ENCODE data around the gene ISL2.

The ISL2 gene

GRCh38 chr15:76324066-76324465 is 12.5 kb upstream of the ISL2 start:
- Histone ChIP-seq H3K27me3 (ENCODE audit: insufficient read depth, low read length) (peaks cover 3% of the 10 kb centered on the region; the same call in 1 of the 2 replicates), H3K4me1 (ENCODE audit: insufficient read depth, low read length, severe bottlenecking) (peaks cover 8% of the 10 kb centered on the region), H4K20me1 (ENCODE audit: insufficient read depth, low read length) (no peaks in the 10 kb centered on the region), H3K36me3 (ENCODE audit: insufficient read depth, low read length) (no peaks in the 10 kb centered on the region), H3K9me3 (ENCODE audit: low read length) (no peaks in the 10 kb centered on the region), H3K4me3 (ENCODE audit: low read depth, low read length, poor library complexity, severe bottlenecking) (no peak overlapping the region), H2AFZ (ENCODE audit: low read length) (no peak overlapping the region), H3F3A (ENCODE audit: insufficient read depth, low read length) (no peaks in the 10 kb centered on the region), H3K9ac (ENCODE audit: low read length) (no peak overlapping the region), H3K79me2 (ENCODE audit: insufficient read depth, low read length) (no peaks in the 10 kb centered on the region), H3K27ac (ENCODE audit: low read depth, low read length, poor library complexity, severe bottlenecking) (no peak overlapping the region), H3K9me2 (ENCODE audit: low read depth, low read length) (no peaks in the 10 kb centered on the region), H3K4me2 (ENCODE audit: low read length) (no peak overlapping the region)
- no peak for TF ChIP-seq EZH2 (IDR thresholded peaks at IDR 0.05; ENCODE audit: borderline replicate concordance, low read length)
- TF ChIP-seq, protein P1, sequence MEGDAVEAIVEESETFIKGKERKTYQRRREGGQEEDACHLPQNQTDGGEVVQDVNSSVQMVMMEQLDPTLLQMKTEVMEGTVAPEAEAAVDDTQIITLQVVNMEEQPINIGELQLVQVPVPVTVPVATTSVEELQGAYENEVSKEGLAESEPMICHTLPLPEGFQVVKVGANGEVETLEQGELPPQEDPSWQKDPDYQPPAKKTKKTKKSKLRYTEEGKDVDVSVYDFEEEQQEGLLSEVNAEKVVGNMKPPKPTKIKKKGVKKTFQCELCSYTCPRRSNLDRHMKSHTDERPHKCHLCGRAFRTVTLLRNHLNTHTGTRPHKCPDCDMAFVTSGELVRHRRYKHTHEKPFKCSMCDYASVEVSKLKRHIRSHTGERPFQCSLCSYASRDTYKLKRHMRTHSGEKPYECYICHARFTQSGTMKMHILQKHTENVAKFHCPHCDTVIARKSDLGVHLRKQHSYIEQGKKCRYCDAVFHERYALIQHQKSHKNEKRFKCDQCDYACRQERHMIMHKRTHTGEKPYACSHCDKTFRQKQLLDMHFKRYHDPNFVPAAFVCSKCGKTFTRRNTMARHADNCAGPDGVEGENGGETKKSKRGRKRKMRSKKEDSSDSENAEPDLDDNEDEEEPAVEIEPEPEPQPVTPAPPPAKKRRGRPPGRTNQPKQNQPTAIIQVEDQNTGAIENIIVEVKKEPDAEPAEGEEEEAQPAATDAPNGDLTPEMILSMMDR (IDR thresholded peaks at IDR 0.05; ENCODE audit: low read length), result no peak

- H3K36me3 ChIP-seq (ENCODE audit: insufficient read depth, low read length), result no peaks in the 10 kb centered on the region
- H3K9me3 ChIP-seq (ENCODE audit: low read length), result no peaks in the 10 kb centered on the region
- H3K4me1 ChIP-seq (ENCODE audit: insufficient read depth, low read length, severe bottlenecking), result peaks cover 8% of the 10 kb centered on the region
- no peak overlapping the region for H3K4me3 ChIP-seq (ENCODE audit: low read depth, low read length, poor library complexity, severe bottlenecking)
- H4K20me1 ChIP-seq (ENCODE audit: insufficient read depth, low read length), result no peaks in the 10 kb centered on the region
- H3K9me2 ChIP-seq (ENCODE audit: low read depth, low read length), result no peaks in the 10 kb centered on the region
- no peak overlapping the region for H3K4me2 ChIP-seq (ENCODE audit: low read length)
- H3K79me2 ChIP-seq (ENCODE audit: insufficient read depth, low read length), result no peaks in the 10 kb centered on the region
- no peaks in the 10 kb centered on the region for H3F3A ChIP-seq (ENCODE audit: insufficient read depth, low read length)
- H2AFZ ChIP-seq (ENCODE audit: low read length), result no peak overlapping the region
- no peak overlapping the region for H3K27ac ChIP-seq (ENCODE audit: low read depth, low read length, poor library complexity, severe bottlenecking)
- no peak overlapping the region for H3K9ac ChIP-seq (ENCODE audit: low read length)
- peaks cover 3% of the 10 kb centered on the region; the same call in 1 of the 2 replicates for H3K27me3 ChIP-seq (ENCODE audit: insufficient read depth, low read length)
- TF ChIP-seq, protein P1 (IDR thresholded peaks at IDR 0.05; ENCODE audit: low read length), result no peak
- no peak for TF ChIP-seq EZH2 (IDR thresholded peaks at IDR 0.05; ENCODE audit: borderline replicate concordance, low read length)
Measured at GRCh38 chr15:76325704-76326103, 10.9 kb upstream of the ISL2 start.

- H3K79me2 ChIP-seq (ENCODE audit: insufficient read depth, low read length), result no peaks in the 10 kb centered on the region
- H3K36me3 ChIP-seq (ENCODE audit: insufficient read depth, low read length), result no peaks in the 10 kb centered on the region
- H3K9me2 ChIP-seq (ENCODE audit: low read depth, low read length), result no peaks in the 10 kb centered on the region
- H3K9me3 ChIP-seq (ENCODE audit: low read length), result no peaks in the 10 kb centered on the region
- H3F3A ChIP-seq (ENCODE audit: insufficient read depth, low read length), result no peaks in the 10 kb centered on the region
- H3K9ac ChIP-seq (ENCODE audit: low read length), result no peak overlapping the region
- H4K20me1 ChIP-seq (ENCODE audit: insufficient read depth, low read length), result no peaks in the 10 kb centered on the region
- H3K4me3 ChIP-seq (ENCODE audit: low read depth, low read length, poor library complexity, severe bottlenecking), result no peak overlapping the region
- TF ChIP-seq, protein P1 (IDR thresholded peaks at IDR 0.05; ENCODE audit: low read length), result no peak
- TF ChIP-seq EZH2 (IDR thresholded peaks at IDR 0.05; ENCODE audit: borderline replicate concordance, low read length), result no peak
- H3K27ac ChIP-seq (ENCODE audit: low read depth, low read length, poor library complexity, severe bottlenecking), result no peak overlapping the region
- peaks cover 3% of the 10 kb centered on the region; the same call in 1 of the 2 replicates for H3K27me3 ChIP-seq (ENCODE audit: insufficient read depth, low read length)
- peaks cover 8% of the 10 kb centered on the region for H3K4me1 ChIP-seq (ENCODE audit: insufficient read depth, low read length, severe bottlenecking)
- H2AFZ ChIP-seq (ENCODE audit: low read length), result no peak overlapping the region
- H3K4me2 ChIP-seq (ENCODE audit: low read length), result no peak overlapping the region
Measured at GRCh38 chr15:76327191-76328105, 9.1 kb upstream of the ISL2 start.
